ENCODE results near the gene IGIP.

DNA sequence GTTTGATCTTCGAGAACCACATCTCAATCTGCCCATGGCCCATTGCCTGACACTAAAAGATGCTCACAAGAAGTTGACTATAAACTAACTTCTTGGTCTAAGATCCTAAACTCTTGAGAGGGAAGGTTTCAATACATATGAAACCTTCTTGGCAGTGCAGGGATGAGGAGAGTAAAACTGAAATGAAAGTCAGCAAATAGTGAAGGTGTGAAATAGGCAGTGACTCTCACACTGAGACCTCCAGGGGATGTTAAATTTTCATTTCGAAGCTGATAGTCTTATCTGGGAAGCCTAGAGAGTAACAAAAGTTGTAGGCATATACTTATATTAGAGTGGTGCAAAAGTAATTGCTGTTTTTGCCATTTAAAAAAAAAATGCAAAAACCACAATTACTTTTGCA is 48.3 kb downstream of the IGIP start:
- TF ChIP-seq CTCF (conservative IDR thresholded peaks at IDR 0.05 in 1 of 2, IDR thresholded peaks at IDR 0.05 in 1 of 2; ENCODE audit: extremely low read depth in 1 of 2, insufficient read depth in 1 of 2, low read depth in 1 of 2, low read length in 2 of 2): no peak
- TF ChIP-seq EZH2 (IDR thresholded peaks at IDR 0.05; ENCODE audit: borderline replicate concordance, low read length): no peak

Measured in mammary epithelial cell (primary cell).